RWPE2 (cell line): ENCODE data around the gene NTRK2.

ENCODE experiments used
- ATAC-seq: fragments of 200-7000 bp; cut with Tn5 transposase; 3 replicates; pipeline ENCODE4 v1.9.1; 2021; ENCODE audit warnings: low read depth
- DNase-seq: peaks from one replicate; pipeline ENCODE4 v3.0.0-alpha.2; 2020; ENCODE audit warnings: low spot score
- H3K27ac ChIP-seq: fragments of 450-650 bp; 2 replicates; pipeline ENCODE4 v1.5.1; 2017; ENCODE audit warnings: mild to moderate bottlenecking; ENCODE audit not compliant: poor library complexity, severe bottlenecking
- H3K27me3 ChIP-seq: fragments of 250-450 bp; sonication (Bioruptor Pico); 2 replicates; pipeline ENCODE4 v1.5.1; 2021; ENCODE audit warnings: mild to moderate bottlenecking, moderate library complexity; ENCODE audit not compliant: insufficient read depth, poor library complexity, severe bottlenecking
- H3K36me3 ChIP-seq: fragments of 250-450 bp; sonication (Bioruptor Pico); 2 replicates; pipeline ENCODE4 v1.5.1; 2020; ENCODE audit warnings: low read depth, mild to moderate bottlenecking, moderate library complexity
- H3K4me1 ChIP-seq: fragments of 250-450 bp; sonication (Bioruptor Pico); 2 replicates; pipeline ENCODE4 v1.5.1; 2021; ENCODE audit warnings: mild to moderate bottlenecking, moderate library complexity; ENCODE audit not compliant: insufficient read depth, poor library complexity, severe bottlenecking
- H3K4me3 ChIP-seq: fragments of 250-450 bp; sonication (Bioruptor Pico); 2 replicates; pipeline ENCODE4 v1.5.1; 2021; ENCODE audit warnings: mild to moderate bottlenecking, moderate library complexity; ENCODE audit not compliant: severe bottlenecking
- H3K9me3 ChIP-seq: fragments of 250-450 bp; sonication (Bioruptor Pico); 2 replicates; pipeline ENCODE4 v1.5.1; 2021; ENCODE audit warnings: mild to moderate bottlenecking, moderate library complexity; ENCODE audit not compliant: severe bottlenecking
- CTCF ChIP-seq: fragments of 450-650 bp; IDR thresholded peaks from one replicate; pipeline ENCODE4 v1.5.1; 2017; ENCODE audit warnings: mild to moderate bottlenecking, moderate library complexity; ENCODE audit not compliant: poor library complexity, severe bottlenecking

NTRK2 gene

GRCh38 chr9:84709056-84709455 lies 39.5 kb downstream of the NTRK2 start:
- no peaks in the 10 kb centered on the region for H3K9me3 ChIP-seq
- no peaks in the 10 kb centered on the region for H3K27me3 ChIP-seq
- TF ChIP-seq CTCF, result no peak
- no peaks in the 10 kb centered on the region for H3K36me3 ChIP-seq
- no peak overlapping the region for H3K4me3 ChIP-seq
- DNase-seq (no peak), ATAC-seq (no peak)
- no peak overlapping the region for H3K27ac ChIP-seq
- peaks cover 14% of the 10 kb centered on the region for H3K4me1 ChIP-seq

- ATAC-seq (0 out of 3 replicates have a peak, but pooled peaks have one; percentile 37), DNase-seq (no peak)
- no peaks in the 10 kb centered on the region for H3K9me3 ChIP-seq
- no peak overlapping the region for H3K4me3 ChIP-seq
- peaks cover 14% of the 10 kb centered on the region for H3K4me1 ChIP-seq
- no peak overlapping the region for H3K27ac ChIP-seq
- H3K27me3 ChIP-seq, result no peaks in the 10 kb centered on the region
- TF ChIP-seq CTCF, result no peak
- no peaks in the 10 kb centered on the region for H3K36me3 ChIP-seq
These were observed 41.3 kb downstream of the NTRK2 start for GRCh38 chr9:84710701-84711397.

GRCh38 chr9:84711398-84711777 lies 41.9 kb downstream of the NTRK2 start:
- ATAC-seq, result no peak
- no peak for DNase-seq
- no peak overlapping the region for H3K4me3 ChIP-seq
- H3K27me3 ChIP-seq, result no peaks in the 10 kb centered on the region
- H3K9me3 ChIP-seq, result no peaks in the 10 kb centered on the region
- TF ChIP-seq CTCF, result no peak
- H3K27ac ChIP-seq, result peak overlapping the region; percentile 38
- H3K36me3 ChIP-seq, result no peaks in the 10 kb centered on the region
- H3K4me1 ChIP-seq, result peaks cover 14% of the 10 kb centered on the region

- H3K9me3 ChIP-seq, result no peaks in the 10 kb centered on the region
- no peak overlapping the region for H3K4me3 ChIP-seq
- ATAC-seq, result peak; percentile 94
- H3K36me3 ChIP-seq, result no peaks in the 10 kb centered on the region
- TF ChIP-seq CTCF, result no peak
- H3K4me1 ChIP-seq, result peaks cover 14% of the 10 kb centered on the region
- peak overlapping the region; percentile 38 for H3K27ac ChIP-seq
- no peaks in the 10 kb centered on the region for H3K27me3 ChIP-seq
- no peak for DNase-seq
These were observed 42.4 kb downstream of the NTRK2 start for GRCh38 chr9:84711936-84712335.

- Histone ChIP-seq H3K27ac (no peak overlapping the region), H3K4me3 (no peak overlapping the region), H3K27me3 (no peaks in the 10 kb centered on the region), H3K9me3 (no peaks in the 10 kb centered on the region), H3K36me3 (no peaks in the 10 kb centered on the region), H3K4me1 (peaks cover 13% of the 10 kb centered on the region)
- no peak for TF ChIP-seq CTCF
- no peak for DNase-seq
- no peak for ATAC-seq
These were observed 46.7 kb downstream of the NTRK2 start for GRCh38 chr9:84716217-84716616.
